GM23338 (cell line): ENCODE measurements around the gene PIP.

ENCODE experiments used
- CREB1 ChIP-seq: fragments of 250-450 bp; sonication (Bioruptor Pico); IDR thresholded peaks from 2 replicates; pipeline ENCODE4 v1.5.0; 2020; ENCODE audit warnings: low read depth, mild to moderate bottlenecking, moderate library complexity
- CTCF ChIP-seq, 2 experiments: fragments of 200-600 bp in 1 of 2; sonication (generic) in 1 of 2; conservative IDR thresholded peaks; 2 replicates each; pipeline versions ENCODE4 v1.5.1 to v1.6.1; 2016 to 2017; ENCODE audit warnings: antibody characterized with exemption in 2 of 2, low read depth in 2 of 2, mild to moderate bottlenecking in 2 of 2, moderate library complexity in 1 of 2
- ETS1 ChIP-seq: IDR thresholded peaks from 2 replicates; pipeline ENCODE4 v1.6.1; 2016; ENCODE audit warnings: antibody characterized with exemption
- EZH2 ChIP-seq: fragments of 200-600 bp; sonication (generic); IDR thresholded peaks from one replicate; pipeline ENCODE4 v1.8.0; 2017; ENCODE audit warnings: antibody characterized with exemption, mild to moderate bottlenecking, low read depth; ENCODE audit not compliant: unreplicated experiment
- EZH2phosphoT487 ChIP-seq: fragments of 200-600 bp; sonication (generic); IDR thresholded peaks from one replicate; pipeline ENCODE4 v1.8.1; 2018; ENCODE audit warnings: antibody characterized with exemption; ENCODE audit not compliant: unreplicated experiment
- NANOG ChIP-seq: IDR thresholded peaks from 2 replicates; pipeline ENCODE4 v1.6.1; 2016; ENCODE audit warnings: antibody characterized with exemption, borderline replicate concordance
- POLR2AphosphoS5 ChIP-seq: IDR thresholded peaks from 2 replicates; pipeline ENCODE4 v1.6.1; 2016; ENCODE audit warnings: antibody characterized with exemption, low read depth
- REST ChIP-seq: IDR thresholded peaks from one replicate; pipeline ENCODE4 v1.6.1; 2018; ENCODE audit warnings: antibody characterized with exemption; ENCODE audit not compliant: unreplicated experiment
- ZNF114 ChIP-seq: fragments of 250-450 bp; sonication (Bioruptor Pico); IDR thresholded peaks from 2 replicates; pipeline ENCODE4 v1.5.0; 2020; ENCODE audit warnings: mild to moderate bottlenecking, moderate library complexity
- ZNF331 ChIP-seq: fragments of 250-450 bp; sonication (Bioruptor Pico); IDR thresholded peaks from 2 replicates; pipeline ENCODE4 v1.5.0; 2020; ENCODE audit warnings: low read depth, mild to moderate bottlenecking, moderate library complexity

GRCh38 chr7:143185551-143185950 lies 53.7 kb downstream of the PIP start:
- TF ChIP-seq POLR2AphosphoS5 (no peak), CTCF (conservative IDR thresholded peaks at IDR 0.05; ENCODE audit: low read depth in 2 of 2) (no peak), EZH2 (no peak), CREB1 (CRISPR knock-in tag) (no peak), ZNF114 (CRISPR knock-in tag) (no peak), EZH2phosphoT487 (no peak), REST (no peak), ETS1 (no peak), NANOG (no peak), ZNF331 (no peak)
